Measurements from ENCODE around the gene PCDHGC4.

PCDHGC4 gene

GRCh38 chr5:141494761-141495452 is 10.1 kb downstream of the PCDHGC4 start:
- no peak for DNase-seq
- TF ChIP-seq GATA1 (IDR thresholded peaks at IDR 0.05; ENCODE audit: low read depth, low read length) = no peak
- TF ChIP-seq POLR2A (IDR thresholded peaks at IDR 0.05; ENCODE audit: low read length) = no peak

GRCh38 chr5:141495453-141495811 is 10.6 kb downstream of the PCDHGC4 start:
- TF ChIP-seq POLR2A (IDR thresholded peaks at IDR 0.05; ENCODE audit: low read length) = no peak
- TF ChIP-seq GATA1 (IDR thresholded peaks at IDR 0.05; ENCODE audit: low read depth, low read length) = no peak
- no peak for DNase-seq

- DNase-seq = no peak
- TF ChIP-seq GATA1 (IDR thresholded peaks at IDR 0.05; ENCODE audit: low read depth, low read length) (no peak), POLR2A (IDR thresholded peaks at IDR 0.05; ENCODE audit: low read length) (no peak)
Observed at GRCh38 chr5:141496038-141496437, 11.2 kb downstream of the PCDHGC4 start.

- DNase-seq = no peak
- TF ChIP-seq GATA1 (IDR thresholded peaks at IDR 0.05; ENCODE audit: low read depth, low read length) = no peak
- no peak for TF ChIP-seq POLR2A (IDR thresholded peaks at IDR 0.05; ENCODE audit: low read length)
Observed at GRCh38 chr5:141501761-141502160, 16.9 kb downstream of the PCDHGC4 start.

GRCh38 chr5:141503681-141504080 is 18.9 kb downstream of the PCDHGC4 start:
- DNase-seq = no peak
- TF ChIP-seq GATA1 (IDR thresholded peaks at IDR 0.05; ENCODE audit: low read depth, low read length) = no peak
- no peak for TF ChIP-seq POLR2A (IDR thresholded peaks at IDR 0.05; ENCODE audit: low read length)

- no peak for TF ChIP-seq POLR2A (IDR thresholded peaks at IDR 0.05; ENCODE audit: low read length)
- no peak for TF ChIP-seq GATA1 (IDR thresholded peaks at IDR 0.05; ENCODE audit: low read depth, low read length)
- DNase-seq = no peak
Observed at GRCh38 chr5:141504216-141504615, 19.4 kb downstream of the PCDHGC4 start.

GRCh38 chr5:141506381-141507155 is 21.7 kb downstream of the PCDHGC4 start:
- TF ChIP-seq GATA1 (IDR thresholded peaks at IDR 0.05; ENCODE audit: low read depth, low read length) = no peak
- TF ChIP-seq POLR2A (IDR thresholded peaks at IDR 0.05; ENCODE audit: low read length) = no peak
- no peak for DNase-seq

- DNase-seq = no peak
- TF ChIP-seq GATA1 (IDR thresholded peaks at IDR 0.05; ENCODE audit: low read depth, low read length) = no peak
- no peak for TF ChIP-seq POLR2A (IDR thresholded peaks at IDR 0.05; ENCODE audit: low read length)
Observed at GRCh38 chr5:141507387-141508091, 22.7 kb downstream of the PCDHGC4 start.

GRCh38 chr5:141508440-141508797 is 23.6 kb downstream of the PCDHGC4 start:
- no peak for TF ChIP-seq POLR2A (IDR thresholded peaks at IDR 0.05; ENCODE audit: low read length)
- no peak for TF ChIP-seq GATA1 (IDR thresholded peaks at IDR 0.05; ENCODE audit: low read depth, low read length)
- no peak for DNase-seq

- TF ChIP-seq POLR2A (IDR thresholded peaks at IDR 0.05; ENCODE audit: low read length) (no peak), GATA1 (IDR thresholded peaks at IDR 0.05; ENCODE audit: low read depth, low read length) (no peak)
- no peak for DNase-seq
Observed at GRCh38 chr5:141508798-141509611, 24.2 kb downstream of the PCDHGC4 start.

- no peak for DNase-seq
- TF ChIP-seq POLR2A (IDR thresholded peaks at IDR 0.05; ENCODE audit: low read length) (no peak), GATA1 (IDR thresholded peaks at IDR 0.05; ENCODE audit: low read depth, low read length) (no peak)
Observed at GRCh38 chr5:141510160-141510559, 25.3 kb downstream of the PCDHGC4 start.

- DNase-seq = no peak
- TF ChIP-seq POLR2A (IDR thresholded peaks at IDR 0.05; ENCODE audit: low read length) (no peak), GATA1 (IDR thresholded peaks at IDR 0.05; ENCODE audit: low read depth, low read length) (no peak)
Observed at GRCh38 chr5:141510850-141511601, 26.2 kb downstream of the PCDHGC4 start.

- no peak for DNase-seq
- no peak for TF ChIP-seq POLR2A (IDR thresholded peaks at IDR 0.05; ENCODE audit: low read length)
- TF ChIP-seq GATA1 (IDR thresholded peaks at IDR 0.05; ENCODE audit: low read depth, low read length) = no peak
Observed at GRCh38 chr5:141511771-141512325, 27.0 kb downstream of the PCDHGC4 start.
